T-helper 1 cell treated with Interleukin-12 subunit alpha and Interleukin-12 subunit beta and Interleukin-4 antibody, amounts not matched to agents 30 μg/mL and 1 μg/mL, for 36 hours (primary cell): ENCODE measurements around the gene B3GNT8.
"Not testable (repeated sequence)": the region's sequence is repeated elsewhere in the genome, so short reads cannot be mapped to it uniquely, and the experiment has no call there.

Experiments
- H3K27ac Mint-ChIP-seq: one replicate; pipeline ENCODE4 v1.8.0; 2021; ENCODE audit warnings: mild to moderate bottlenecking, mixed read lengths
- H3K27me3 Mint-ChIP-seq: one replicate; pipeline ENCODE4 v1.8.0; 2021; ENCODE audit warnings: low read depth, mixed read lengths
- H3K36me3 Mint-ChIP-seq: one replicate; pipeline ENCODE4 v1.8.0; 2021; ENCODE audit warnings: low read depth, mixed read lengths
- H3K4me1 Mint-ChIP-seq: one replicate; pipeline ENCODE4 v1.8.0; 2021; ENCODE audit warnings: low read depth, mixed read lengths
- H3K4me3 Mint-ChIP-seq: one replicate; pipeline ENCODE4 v1.8.0; 2021; ENCODE audit warnings: mild to moderate bottlenecking, moderate library complexity, mixed read lengths
- H3K9me3 Mint-ChIP-seq: one replicate; pipeline ENCODE4 v1.8.0; 2021; ENCODE audit warnings: mixed read lengths

The B3GNT8 gene

DNA sequence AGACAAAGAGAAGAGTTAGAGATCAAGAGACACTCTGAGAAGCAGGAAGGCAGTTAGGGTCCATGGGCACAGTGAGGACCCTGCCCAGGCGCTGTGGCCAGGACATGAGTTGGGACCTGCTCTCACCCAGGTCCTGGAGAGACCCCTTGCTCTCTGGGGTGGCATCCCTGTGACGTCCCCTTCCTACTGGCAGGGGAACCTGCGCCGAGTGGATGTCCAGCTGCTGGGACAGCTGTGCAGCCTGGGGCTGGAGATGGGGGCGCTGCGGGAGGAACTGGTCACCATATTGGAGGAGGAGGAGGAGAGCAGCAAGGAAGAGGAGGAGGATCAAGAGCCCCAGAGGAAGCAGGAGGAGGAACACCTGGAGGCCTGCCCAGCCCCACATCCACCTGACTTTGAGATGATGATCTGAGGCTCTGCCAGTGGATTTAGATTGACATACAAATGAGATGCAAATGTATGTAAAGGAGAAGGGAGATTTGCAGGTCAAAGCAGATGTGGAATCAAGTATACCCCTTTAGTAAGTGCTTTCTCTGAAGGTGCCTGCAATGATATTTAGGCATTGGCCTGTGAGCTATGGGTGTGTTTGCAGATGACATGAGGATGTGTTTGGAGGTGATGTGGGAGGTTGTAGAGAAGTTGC, 16.8 kb upstream of the B3GNT8 start:
- H3K4me1 Mint-ChIP-seq, result peaks cover 3% of the 10 kb centered on the region
- H3K9me3 Mint-ChIP-seq, result no peaks in the 10 kb centered on the region
- no peaks in the 10 kb centered on the region for H3K36me3 Mint-ChIP-seq
- H3K4me3 Mint-ChIP-seq, result no peak overlapping the region
- H3K27me3 Mint-ChIP-seq, result peaks cover 10% of the 10 kb centered on the region
- no peak overlapping the region for H3K27ac Mint-ChIP-seq

GRCh38 chr19:41442473-41443355, 15.5 kb upstream of the B3GNT8 start, which contains the start of gene ERICH4:
Gene ERICH4, plus strand, starts transcription at chr19:41443156. Its CDS starts 14 bp downstream, at chr19:41443170.
- Mint-ChIP-seq H3K4me1 (peaks cover 9% of the 10 kb centered on the region), H3K36me3 (peaks cover 1% of the 10 kb centered on the region), H3K27me3 (peaks cover 10% of the 10 kb centered on the region), H3K9me3 (no peaks in the 10 kb centered on the region), H3K4me3 (no peak within 1 kb of the TSS), H3K27ac (peak within 1 kb of the TSS; percentile 9)

- H3K4me3 Mint-ChIP-seq, result no peak overlapping the region
- no peaks in the 10 kb centered on the region for H3K9me3 Mint-ChIP-seq
- H3K36me3 Mint-ChIP-seq, result peaks cover 3% of the 10 kb centered on the region
- H3K4me1 Mint-ChIP-seq, result peaks cover 14% of the 10 kb centered on the region
- H3K27me3 Mint-ChIP-seq, result peaks cover 7% of the 10 kb centered on the region
- H3K27ac Mint-ChIP-seq, result no peak overlapping the region
Measured at GRCh38 chr19:41441321-41441945, 14.3 kb upstream of the B3GNT8 start.

- Mint-ChIP-seq H3K36me3 (peaks cover 3% of the 10 kb centered on the region), H3K4me1 (peaks cover 15% of the 10 kb centered on the region), H3K9me3 (no peaks in the 10 kb centered on the region), H3K4me3 (no peak within 1 kb of the TSS), H3K27ac (peak within 1 kb of the TSS; percentile 41), H3K27me3 (peaks cover 5% of the 10 kb centered on the region)
Measured at GRCh38 chr19:41439441-41440222, 12.5 kb upstream of the B3GNT8 start, which contains the start of gene DMAC2. Gene DMAC2, minus strand, starts transcription at chr19:41439912. Its CDS starts 13 bp downstream, at chr19:41439899.

GRCh38 chr19:41437944-41438574, 10.9 kb upstream of the B3GNT8 start:
- Mint-ChIP-seq H3K9me3 (no peaks in the 10 kb centered on the region), H3K4me1 (peaks cover 17% of the 10 kb centered on the region), H3K27ac (peak overlapping the region; percentile 41), H3K4me3 (peak overlapping the region; percentile 56), H3K36me3 (peaks cover 5% of the 10 kb centered on the region), H3K27me3 (no peaks in the 10 kb centered on the region)

GRCh38 chr19:41436674-41436951, 9.4 kb upstream of the B3GNT8 start:
- Mint-ChIP-seq H3K4me3 (no peak overlapping the region), H3K4me1 (peaks cover 18% of the 10 kb centered on the region), H3K27me3 (no peaks in the 10 kb centered on the region), H3K36me3 (peaks cover 13% of the 10 kb centered on the region), H3K27ac (no peak overlapping the region), H3K9me3 (no peaks in the 10 kb centered on the region)

GRCh38 chr19:41435936-41436673, 8.9 kb upstream of the B3GNT8 start:
- peaks cover 18% of the 10 kb centered on the region for H3K4me1 Mint-ChIP-seq
- H3K9me3 Mint-ChIP-seq, result no peaks in the 10 kb centered on the region
- H3K27me3 Mint-ChIP-seq, result no peaks in the 10 kb centered on the region
- no peak overlapping the region for H3K27ac Mint-ChIP-seq
- peaks cover 14% of the 10 kb centered on the region for H3K36me3 Mint-ChIP-seq
- no peak overlapping the region for H3K4me3 Mint-ChIP-seq

GRCh38 chr19:41435376-41435775, 8.2 kb upstream of the B3GNT8 start:
- H3K27ac Mint-ChIP-seq, H3K4me3 Mint-ChIP-seq, H3K27me3 Mint-ChIP-seq, H3K9me3 Mint-ChIP-seq: not testable (repeated sequence)
- H3K4me1 Mint-ChIP-seq, result peaks cover 18% of the 10 kb centered on the region
- H3K36me3 Mint-ChIP-seq, result peaks cover 14% of the 10 kb centered on the region

GRCh38 chr19:41434450-41434849, 7.3 kb upstream of the B3GNT8 start:
- no peaks in the 10 kb centered on the region for H3K27me3 Mint-ChIP-seq
- no peak overlapping the region for H3K4me3 Mint-ChIP-seq
- peaks cover 16% of the 10 kb centered on the region for H3K4me1 Mint-ChIP-seq
- H3K27ac Mint-ChIP-seq, result no peak overlapping the region
- no peaks in the 10 kb centered on the region for H3K9me3 Mint-ChIP-seq
- peaks cover 14% of the 10 kb centered on the region for H3K36me3 Mint-ChIP-seq

GRCh38 chr19:41433171-41433570, 6.0 kb upstream of the B3GNT8 start:
- Mint-ChIP-seq H3K27me3 (no peaks in the 10 kb centered on the region), H3K4me3 (no peak overlapping the region), H3K27ac (no peak overlapping the region), H3K36me3 (peaks cover 14% of the 10 kb centered on the region), H3K4me1 (peaks cover 13% of the 10 kb centered on the region), H3K9me3 (no peaks in the 10 kb centered on the region)

- H3K4me1 Mint-ChIP-seq, result peaks cover 19% of the 10 kb centered on the region
- H3K27me3 Mint-ChIP-seq, result no peaks in the 10 kb centered on the region
- H3K9me3 Mint-ChIP-seq, result no peaks in the 10 kb centered on the region
- no peak overlapping the region for H3K27ac Mint-ChIP-seq
- peaks cover 14% of the 10 kb centered on the region for H3K36me3 Mint-ChIP-seq
- no peak overlapping the region for H3K4me3 Mint-ChIP-seq
Measured at GRCh38 chr19:41431426-41432386, 4.5 kb upstream of the B3GNT8 start.

DNA sequence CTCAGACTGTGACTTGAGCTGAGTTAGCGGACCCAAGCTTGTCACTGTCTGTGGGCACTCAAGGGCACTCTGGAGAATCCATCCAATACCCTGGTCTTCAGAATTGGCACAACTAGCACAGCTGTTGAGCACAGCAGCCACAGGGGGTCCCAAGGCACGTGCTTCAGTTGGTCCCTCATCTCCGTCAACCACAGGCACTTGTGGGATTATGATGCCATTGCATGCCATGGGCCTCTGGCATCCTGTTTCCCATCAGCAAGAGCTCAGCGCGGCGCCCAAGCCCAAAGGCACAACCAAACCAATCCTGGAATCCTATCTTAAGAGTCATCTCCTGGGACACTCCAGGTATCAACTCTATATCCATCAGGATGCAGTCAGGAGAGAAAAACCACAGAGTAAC, 3.7 kb upstream of the B3GNT8 start:
- Mint-ChIP-seq H3K27me3 (no peaks in the 10 kb centered on the region), H3K4me1 (peaks cover 15% of the 10 kb centered on the region), H3K9me3 (no peaks in the 10 kb centered on the region), H3K4me3 (no peak overlapping the region), H3K36me3 (peaks cover 14% of the 10 kb centered on the region), H3K27ac (no peak overlapping the region)
